Tongue (tissue), 2 donors: Measurements from ENCODE around the gene TTN. TPM values are rescaled to one million over a fixed set of nuclear protein-coding genes. Genes with fewer than 3 reads are reported as not detected.
"Not testable (repeated sequence)": the region's sequence is repeated elsewhere in the genome, so short reads cannot be mapped to it uniquely, and the experiment has no call there.

ENCODE experiments used
- DNase-seq: peaks from one replicate; pipeline ENCODE4 v3.0.0-alpha.2; 2015
- total RNA-seq: library from RNA; depleted of rRNA; stranded (reverse); fragments of >200 nt; gene quantifications from one replicate; pipeline ENCODE4 v1.2.3, GENCODE V29; 2014

TTN gene
- total RNA-seq, 1 donor from 2014 or later = 5,137 TPM

- no peak for DNase-seq
Measured at GRCh38 chr2:178528647-178529046, 278.6 kb downstream of the TTN start.

- no peak for DNase-seq
Measured at GRCh38 chr2:178527592-178527991, 279.6 kb downstream of the TTN start.

GRCh38 chr2:178526256-178526655 lies 281.0 kb downstream of the TTN start:
- DNase-seq = peak; percentile 0

GRCh38 chr2:178525460-178525859 lies 281.8 kb downstream of the TTN start:
- not testable (repeated sequence) for DNase-seq

- not testable (repeated sequence) for DNase-seq
Measured at GRCh38 chr2:178525010-178525409, 282.2 kb downstream of the TTN start.

- DNase-seq = peak; percentile 21
Measured at GRCh38 chr2:178523596-178524134, 283.6 kb downstream of the TTN start.

GRCh38 chr2:178522950-178523595 lies 284.1 kb downstream of the TTN start:
- peak; percentile 93 for DNase-seq

GRCh38 chr2:178521304-178522150 lies 285.7 kb downstream of the TTN start:
- DNase-seq = no peak

- DNase-seq = no peak
Measured at GRCh38 chr2:178517496-178517895, 289.7 kb downstream of the TTN start.

- DNase-seq = no peak
Measured at GRCh38 chr2:178514664-178515063, 292.6 kb downstream of the TTN start.

GRCh38 chr2:178513876-178514275 lies 293.3 kb downstream of the TTN start:
- no peak for DNase-seq

- DNase-seq = no peak
Measured at GRCh38 chr2:178512484-178512883, 294.7 kb downstream of the TTN start.

GRCh38 chr2:178510384-178510783 lies 296.8 kb downstream of the TTN start:
- no peak for DNase-seq

- DNase-seq = no peak
Measured at GRCh38 chr2:178508646-178509045, 298.6 kb downstream of the TTN start.

- DNase-seq = no peak
Measured at GRCh38 chr2:178506949-178507348, 300.3 kb downstream of the TTN start.

GRCh38 chr2:178506524-178506923 lies 300.7 kb downstream of the TTN start:
- no peak for DNase-seq

GRCh38 chr2:178506101-178506500 lies 301.1 kb downstream of the TTN start:
- DNase-seq = no peak

GRCh38 chr2:178502751-178503150 lies 304.5 kb downstream of the TTN start:
- no peak for DNase-seq

GRCh38 chr2:178499640-178500039 lies 307.6 kb downstream of the TTN start:
- no peak for DNase-seq

GRCh38 chr2:178498137-178498536 lies 309.1 kb downstream of the TTN start:
- no peak for DNase-seq

- DNase-seq = no peak
Measured at GRCh38 chr2:178496049-178496448, 311.2 kb downstream of the TTN start.

- DNase-seq = no peak
Measured at GRCh38 chr2:178491612-178492011, 315.6 kb downstream of the TTN start.

GRCh38 chr2:178485356-178485755 lies 321.9 kb downstream of the TTN start:
- DNase-seq = no peak
